A673 (cell line): ENCODE data around the gene SELENOF.

Source experiments
- CTCF ChIP-seq: fragments of 300-800, 200-600 bp; sonication (generic); conservative IDR thresholded peaks from 2 replicates; pipeline ENCODE4 v1.5.1; 2017; ENCODE audit warnings: low read depth, mild to moderate bottlenecking, antibody characterized with exemption, low read length, moderate library complexity, mixed read lengths
- EZH2 ChIP-seq: fragments of 200-600 bp; sonication (generic); IDR thresholded peaks from 2 replicates; pipeline ENCODE4 v1.6.1; 2017; ENCODE audit warnings: borderline replicate concordance, low read depth, mild to moderate bottlenecking, mixed read lengths, antibody characterized with exemption, low read length; ENCODE audit not compliant: poor library complexity, severe bottlenecking

- TF ChIP-seq CTCF (no peak), EZH2 (no peak)
Measured at GRCh38 chr1:86872086-86872485, 41.8 kb downstream of the SELENOF start.
